CD14-positive monocyte (primary cell): ENCODE results near the gene SNPH. TPM values are rescaled to one million over a fixed set of nuclear protein-coding genes. Genes with fewer than 3 reads are reported as not detected.

ENCODE experiments used
- DNase-seq, 3 donors: peaks; one replicate each; pipeline ENCODE4 v3.0.0-alpha.2; 2011 to 2022
- H2AFZ ChIP-seq: 2 replicates; pipeline ENCODE4 v1.6.0; 2012; ENCODE audit warnings: mild to moderate bottlenecking, low read depth, low read length, inconsistent platforms; ENCODE audit not compliant: insufficient read depth, poor library complexity, severe bottlenecking
- H3K27ac ChIP-seq, 2 donors: 1 replicate in 1 of 2; 2 replicates in 1 of 2; pipeline ENCODE4 v1.5.1; 2012 to 2013; ENCODE audit warnings: low read length in 2 of 2, control low read depth in 1 of 2, inconsistent platforms in 1 of 2, low read depth in 1 of 2, mild to moderate bottlenecking in 1 of 2
- H3K27me3 ChIP-seq, 2 donors: one replicate each; pipeline versions ENCODE4 v1.6.0 to v1.6.1; 2011 to 2013; ENCODE audit warnings: low read length in 2 of 2; ENCODE audit not compliant: control insufficient read depth in 2 of 2, insufficient read depth in 2 of 2
- H3K36me3 ChIP-seq, 2 donors: replicated peaks in 1 of 2; 1 replicate in 1 of 2; 2 replicates in 1 of 2; pipeline versions ENCODE4 v1.5.1 to v1.6.1; 2012 to 2013; ENCODE audit warnings: low read length in 2 of 2, control low read depth in 1 of 2, inconsistent platforms in 1 of 2, mild to moderate bottlenecking in 1 of 2; ENCODE audit not compliant: insufficient read depth in 2 of 2, control insufficient read depth in 1 of 2
- H3K4me1 ChIP-seq, 2 donors: 1 replicate in 1 of 2; 2 replicates in 1 of 2; pipeline versions ENCODE4 v1.5.1 to v1.6.1; 2012 to 2013; ENCODE audit warnings: low read length in 2 of 2, control low read depth in 1 of 2, inconsistent platforms in 1 of 2, mild to moderate bottlenecking in 1 of 2, moderate library complexity in 1 of 2; ENCODE audit not compliant: insufficient read depth in 2 of 2, control insufficient read depth in 1 of 2
- H3K4me2 ChIP-seq: replicated peaks from 2 replicates; pipeline ENCODE3; 2012; ENCODE audit warnings: low read length, moderate library complexity, mild to moderate bottlenecking; ENCODE audit not compliant: poor library complexity, severe bottlenecking; ENCODE audit errors: extremely low read depth
- H3K4me3 ChIP-seq, 3 experiments: fragments of 200-600 bp in 1 of 3; sonication (generic) in 1 of 3; replicated peaks in 1 of 3; 1 replicate in 2 of 3; 2 replicates in 1 of 3; pipeline ENCODE4 v1.5.1; 2011 to 2013; ENCODE audit warnings: low read length in 3 of 3, mild to moderate bottlenecking in 3 of 3, control low read depth in 2 of 3, low read depth in 2 of 3, inconsistent platforms in 1 of 3, moderate library complexity in 1 of 3
- H3K79me2 ChIP-seq: 2 replicates; pipeline ENCODE4 v1.6.0; 2012; ENCODE audit warnings: mild to moderate bottlenecking, control low read depth, inconsistent platforms, low read length, moderate library complexity; ENCODE audit not compliant: insufficient read depth
- H3K9ac ChIP-seq: 2 replicates; pipeline ENCODE4 v1.6.0; 2017; ENCODE audit warnings: low read length, mild to moderate bottlenecking; ENCODE audit not compliant: insufficient read depth, poor library complexity, severe bottlenecking
- H3K9me3 ChIP-seq, 2 donors: replicated peaks in 1 of 2; 1 replicate in 1 of 2; 2 replicates in 1 of 2; pipeline versions ENCODE4 v1.5.1 to v1.6.1; 2012 to 2013; ENCODE audit warnings: low read length in 2 of 2, control low read depth in 1 of 2; ENCODE audit not compliant: control insufficient read depth in 1 of 2, insufficient read depth in 1 of 2
- H4K20me1 ChIP-seq: 2 replicates; pipeline ENCODE4 v1.6.0; 2012; ENCODE audit warnings: mild to moderate bottlenecking, low read length, control low read depth, moderate library complexity; ENCODE audit not compliant: insufficient read depth
- H3K27ac Mint-ChIP-seq, 7 donors: one replicate each; pipeline ENCODE4 v1.8.0; 2020; ENCODE audit warnings: mild to moderate bottlenecking in 7 of 7, mixed read lengths in 7 of 7, moderate library complexity in 6 of 7, inconsistent platforms in 2 of 7
- H3K27me3 Mint-ChIP-seq, 3 donors: one replicate each; pipeline ENCODE4 v1.8.0; 2021 to 2022; ENCODE audit warnings: low read depth in 3 of 3, mild to moderate bottlenecking in 3 of 3, mixed read lengths in 3 of 3, moderate library complexity in 3 of 3, inconsistent platforms in 1 of 3
- H3K36me3 Mint-ChIP-seq, 2 donors: one replicate each; pipeline ENCODE4 v1.8.0; 2020; ENCODE audit warnings: mixed read lengths in 2 of 2, inconsistent platforms in 1 of 2, mild to moderate bottlenecking in 1 of 2
- H3K4me1 Mint-ChIP-seq: one replicate; pipeline ENCODE4 v1.8.0; 2020; ENCODE audit warnings: mild to moderate bottlenecking, mixed read lengths
- H3K4me3 Mint-ChIP-seq, 2 donors: one replicate each; pipeline ENCODE4 v1.8.0; 2020; ENCODE audit warnings: mild to moderate bottlenecking in 2 of 2, mixed read lengths in 2 of 2, moderate library complexity in 1 of 2
- H3K9me3 Mint-ChIP-seq, 7 donors: one replicate each; pipeline ENCODE4 v1.8.0; 2020 to 2022; ENCODE audit warnings: mixed read lengths in 7 of 7, mild to moderate bottlenecking in 6 of 7, moderate library complexity in 6 of 7, inconsistent platforms in 2 of 7
- CTCF ChIP-seq: fragments of 200-600 bp; IDR thresholded peaks from one replicate; pipeline ENCODE4 v1.8.0; 2022; ENCODE audit warnings: antibody characterized with exemption, mild to moderate bottlenecking
- WGBS: methylation state at CpG from one replicate; pipeline ENCODE4 v1.1.5; 2013; ENCODE audit warnings: missing lambda C conversion rate; ENCODE audit not compliant: insufficient coverage; 5-methylcytosine and 5-hydroxymethylcytosine counted together
- intact Hi-C, 2 donors: fragments of 100-400 bp; cut with micrococcal nuclease; formaldehyde crosslinking; loops; one replicate each; pipeline versions ENCODE4 v1.15.0 to v1.15.1; 2023
- polyA plus RNA-seq, 3 donors: library from polyadenylated mRNA; depleted of rRNA in 1 of 3; unstranded in 2 of 3; stranded (reverse) in 1 of 3; fragments of 300-500 nt in 2 of 3; fragments of >200 nt in 1 of 3; fragmentation: Illumina TruSeq in 2 of 3; gene quantifications; 1 replicate in 2 of 3; 2 replicates in 1 of 3; pipeline ENCODE4 v1.2.3, GENCODE V29; 2012 to 2021

The SNPH gene
- polyA plus RNA-seq, 3 donors = 0.07 to 0.10 TPM; not detected in 1

DNA sequence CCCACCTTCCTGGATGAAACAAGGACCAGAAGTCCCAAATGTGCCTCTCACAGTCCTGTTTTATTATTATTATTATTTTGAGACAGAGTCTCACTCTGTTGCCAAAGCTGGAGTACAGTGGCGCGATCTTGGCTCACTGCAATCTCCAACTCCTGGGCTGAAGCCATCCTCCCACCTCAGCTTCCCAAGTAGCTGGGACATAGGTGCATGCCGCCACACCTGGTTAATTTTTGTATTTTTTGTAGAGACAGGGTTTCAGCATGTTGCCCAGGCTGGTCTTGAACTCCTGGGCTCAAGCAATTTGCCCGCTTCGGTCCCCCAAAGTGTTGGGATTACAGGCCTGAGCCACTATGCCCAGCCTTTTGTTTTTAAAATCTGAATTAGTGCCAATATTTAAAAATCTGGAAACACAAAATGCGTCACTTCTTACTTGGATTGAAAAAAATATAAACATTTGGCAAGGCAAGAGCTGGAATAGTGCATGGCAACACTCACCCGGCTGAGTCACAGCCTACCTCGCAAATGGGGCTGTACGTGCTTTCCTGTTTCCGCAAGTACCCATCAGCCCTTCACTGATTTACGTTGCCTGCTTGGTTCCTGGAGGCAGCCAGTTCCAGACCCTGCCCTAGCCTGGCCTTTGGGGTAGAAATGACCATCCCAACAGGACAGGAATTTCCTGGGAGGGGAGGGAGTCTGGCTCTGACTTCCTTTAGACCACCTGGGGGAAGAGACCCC, 56.6 kb downstream of the SNPH start:
- no peak overlapping the region for H3K4me3 Mint-ChIP-seq
- Histone ChIP-seq H3K27me3 (no peaks in the 10 kb centered on the region), H3K27ac (peak overlapping the region in 1 of 2 donors; percentile 7), H3K4me1 (peaks cover 16 to 31% of the 10 kb centered on the region in 2 donors), H3K9ac (no peak overlapping the region), H3K9me3 (no peaks in the 10 kb centered on the region), H3K36me3 (no peaks in the 10 kb centered on the region), H3K79me2 (peaks cover 22% of the 10 kb centered on the region), H3K4me2 (no peak overlapping the region), H2AFZ (peak overlapping the region; percentile 41), H3K4me3 (no peak overlapping the region), H4K20me1 (no peaks in the 10 kb centered on the region)
- peaks cover 0 to 3% (median 1%) of the 10 kb centered on the region in 3 donors for H3K27me3 Mint-ChIP-seq
- H3K27ac Mint-ChIP-seq = peak overlapping the region; percentile 18 to 90 (median 74)
- H3K36me3 Mint-ChIP-seq = no peaks in the 10 kb centered on the region
- peaks cover 30% of the 10 kb centered on the region for H3K4me1 Mint-ChIP-seq
- WGBS = 48% methylated on average over 8 of the region's 11 CpGs
- peak; percentile 70 to 81 (median 78) for DNase-seq
- H3K9me3 Mint-ChIP-seq = no peaks in the 10 kb centered on the region
- no peak for TF ChIP-seq CTCF
- intact Hi-C loops = no loop called here

DNA sequence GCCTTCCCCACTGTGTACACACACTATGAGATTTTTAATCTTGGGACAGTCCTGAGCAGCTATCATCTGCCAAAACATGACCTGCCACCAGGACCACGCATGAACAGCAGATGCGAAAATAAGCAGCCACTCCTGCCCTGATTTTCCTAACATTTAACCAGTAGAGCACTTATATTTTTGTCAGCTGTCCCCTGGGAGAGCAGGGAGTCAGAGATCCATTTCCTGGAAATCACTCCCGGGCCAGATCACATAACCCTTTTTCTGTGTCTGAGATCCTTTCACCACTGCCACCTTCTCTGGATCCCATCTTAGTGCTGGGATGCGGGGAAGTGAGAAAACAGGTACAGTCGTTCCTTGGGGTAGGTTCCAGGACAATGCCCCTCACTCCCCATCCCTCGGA, 57.2 kb downstream of the SNPH start:
- H3K4me2 ChIP-seq = no peak overlapping the region
- Mint-ChIP-seq H3K4me3 (peak overlapping the region in 1 of 2 donors; percentile 53), H3K36me3 (no peaks in the 10 kb centered on the region), H3K9me3 (no peaks in the 10 kb centered on the region), H3K27ac (peak overlapping the region; percentile 18 to 90 (median 74)), H3K4me1 (peaks cover 32% of the 10 kb centered on the region), H3K27me3 (peaks cover 0 to 3% (median 1%) of the 10 kb centered on the region in 3 donors)
- no peaks in the 10 kb centered on the region for H3K27me3 ChIP-seq
- DNase-seq = no peak
- H3K4me1 ChIP-seq = peaks cover 16 to 30% of the 10 kb centered on the region in 2 donors
- no peak overlapping the region for H3K4me3 ChIP-seq
- 90% methylated on average over 3 of the region's 6 CpGs for WGBS
- H2AFZ ChIP-seq = peak overlapping the region; percentile 41
- no peaks in the 10 kb centered on the region for H4K20me1 ChIP-seq
- intact Hi-C loops = no loop called here
- H3K36me3 ChIP-seq = no peaks in the 10 kb centered on the region
- H3K9ac ChIP-seq = no peak overlapping the region
- peak overlapping the region in 1 of 2 donors; percentile 7 for H3K27ac ChIP-seq
- H3K9me3 ChIP-seq = no peaks in the 10 kb centered on the region
- TF ChIP-seq CTCF = no peak
- H3K79me2 ChIP-seq = peaks cover 28% of the 10 kb centered on the region
